GM13976 (cell line): ENCODE measurements around the gene AVEN.

Experiments used
- DNase-seq: peaks from one replicate; pipeline ENCODE4 v3.0.0; 2012; ENCODE audit warnings: low spot score
- in situ Hi-C: fragments of 300-500 bp; cut with MboI; formaldehyde crosslinking; loops from one replicate; pipeline ENCODE4 v1.12.0; 2022; ENCODE audit warnings: low sequenced_read_pairs, mixed read lengths, inconsistent platforms; ENCODE audit not compliant: unreplicated experiment
- TF ChIP-seq, protein P1 (sequence below): IDR thresholded peaks from 2 replicates; pipeline ENCODE4 v1.5.1; 2012; ENCODE audit warnings: borderline replicate concordance, mild to moderate bottlenecking; ENCODE audit not compliant: insufficient read depth; ENCODE audit errors: extremely low read depth, missing control alignments, control extremely low read depth

AVEN gene

DNA sequence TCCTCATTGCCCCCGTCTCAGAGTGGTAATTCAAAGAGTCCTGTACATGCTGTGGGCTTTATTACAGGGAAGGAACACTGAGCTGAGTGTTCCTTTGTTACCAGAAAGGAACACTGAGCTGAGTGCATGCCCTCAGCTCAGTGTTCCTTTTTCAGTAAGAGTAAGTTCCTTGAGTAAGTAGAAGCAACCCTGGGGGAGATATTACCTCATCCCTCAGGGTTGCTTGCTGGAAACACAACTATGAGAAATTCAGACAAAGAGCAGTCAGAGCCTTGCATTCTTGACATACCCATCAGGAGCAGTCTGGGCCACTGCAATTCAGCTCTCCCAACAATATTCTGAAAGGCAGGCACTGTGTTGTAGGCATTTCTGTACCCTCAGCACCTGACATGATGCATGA lies 53.7 kb downstream of the AVEN start:
- in situ Hi-C loops, result loop anchor here (25.0 kb wide), 1 partner anchor 673 kb away; the partner anchor contains the start of gene RYR3

DNA sequence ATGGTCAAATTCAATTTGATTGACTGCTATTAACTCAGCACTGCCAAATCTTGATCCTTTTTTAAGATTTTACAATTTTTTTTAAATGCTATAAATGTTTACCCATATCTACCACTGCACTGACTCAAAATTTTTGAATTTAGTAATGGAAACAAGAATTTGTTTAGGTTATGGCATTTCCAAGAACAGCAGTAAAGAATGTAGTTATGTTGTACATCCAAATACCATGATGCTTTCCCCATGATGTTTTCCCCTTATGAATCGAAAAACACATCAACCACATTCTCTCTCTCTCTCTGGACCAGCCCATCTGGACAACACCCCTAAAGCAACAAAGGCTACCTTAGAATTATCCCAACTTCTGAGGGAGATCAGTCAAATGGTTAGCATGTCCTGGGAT lies 56.5 kb downstream of the AVEN start:
- in situ Hi-C loops, result loop anchor here (25.0 kb wide), 1 partner anchor 670 kb away; the partner anchor contains the start of gene RYR3
- TF ChIP-seq, protein P1, sequence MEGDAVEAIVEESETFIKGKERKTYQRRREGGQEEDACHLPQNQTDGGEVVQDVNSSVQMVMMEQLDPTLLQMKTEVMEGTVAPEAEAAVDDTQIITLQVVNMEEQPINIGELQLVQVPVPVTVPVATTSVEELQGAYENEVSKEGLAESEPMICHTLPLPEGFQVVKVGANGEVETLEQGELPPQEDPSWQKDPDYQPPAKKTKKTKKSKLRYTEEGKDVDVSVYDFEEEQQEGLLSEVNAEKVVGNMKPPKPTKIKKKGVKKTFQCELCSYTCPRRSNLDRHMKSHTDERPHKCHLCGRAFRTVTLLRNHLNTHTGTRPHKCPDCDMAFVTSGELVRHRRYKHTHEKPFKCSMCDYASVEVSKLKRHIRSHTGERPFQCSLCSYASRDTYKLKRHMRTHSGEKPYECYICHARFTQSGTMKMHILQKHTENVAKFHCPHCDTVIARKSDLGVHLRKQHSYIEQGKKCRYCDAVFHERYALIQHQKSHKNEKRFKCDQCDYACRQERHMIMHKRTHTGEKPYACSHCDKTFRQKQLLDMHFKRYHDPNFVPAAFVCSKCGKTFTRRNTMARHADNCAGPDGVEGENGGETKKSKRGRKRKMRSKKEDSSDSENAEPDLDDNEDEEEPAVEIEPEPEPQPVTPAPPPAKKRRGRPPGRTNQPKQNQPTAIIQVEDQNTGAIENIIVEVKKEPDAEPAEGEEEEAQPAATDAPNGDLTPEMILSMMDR, result no peak
- DNase-seq, result no peak

More for the DNA sequence above, 53.7 kb downstream of the AVEN start:
- TF ChIP-seq, protein P1, result no peak
- no peak for DNase-seq

DNA sequence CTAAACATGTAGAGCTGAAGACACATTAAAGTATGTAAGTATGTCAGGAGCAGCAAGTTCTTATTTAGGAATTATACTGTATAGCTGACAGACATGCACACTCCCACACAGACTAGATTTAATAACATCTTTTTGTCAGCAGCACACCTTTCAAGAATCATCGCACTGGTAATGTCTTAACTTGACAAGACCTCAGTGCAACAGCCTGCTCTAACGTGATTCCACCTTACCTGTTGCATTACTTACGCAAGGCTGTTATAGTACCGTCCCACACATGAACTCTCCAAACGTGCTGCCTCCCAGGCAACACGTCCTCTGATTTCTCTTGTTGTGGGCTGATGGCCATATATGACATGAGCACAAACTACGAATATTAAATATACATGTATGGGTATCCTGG lies 58.8 kb downstream of the AVEN start:
- TF ChIP-seq, protein P1, result no peak
- in situ Hi-C loops, result loop anchor here (25.0 kb wide), 1 partner anchor 668 kb away; the partner anchor contains the start of gene RYR3
- DNase-seq, result no peak

DNA sequence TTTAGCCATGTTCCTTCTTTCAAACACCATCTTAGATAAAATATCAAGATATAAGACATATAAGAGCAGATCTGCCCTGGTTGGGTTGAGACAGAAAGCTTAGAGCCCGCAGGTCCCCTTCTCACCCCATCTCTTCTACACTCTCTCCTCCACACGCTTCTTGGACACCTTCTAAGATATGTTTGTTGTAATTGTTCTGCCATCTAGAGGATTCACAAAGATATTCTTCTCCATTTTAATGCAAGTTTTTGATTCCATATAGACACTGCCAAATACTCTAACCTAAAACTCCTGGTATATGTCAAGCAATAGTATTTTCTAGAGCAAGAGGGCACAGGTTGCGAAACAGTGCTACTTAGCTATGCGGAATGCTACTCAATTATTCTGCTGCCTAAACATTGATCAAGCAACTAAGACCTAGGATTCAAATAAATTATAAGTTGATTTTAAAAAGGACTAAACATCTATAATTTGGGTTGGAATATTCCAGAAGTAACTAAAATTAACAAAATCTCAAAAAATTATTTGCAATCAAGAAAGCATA lies 63.9 kb downstream of the AVEN start:
- no peak for DNase-seq
- in situ Hi-C loops, result loop anchor here (10.0 to 25.0 kb wide), 2 partner anchors 240 to 663 kb away; partner anchors contain the start of gene RYR3

DNA sequence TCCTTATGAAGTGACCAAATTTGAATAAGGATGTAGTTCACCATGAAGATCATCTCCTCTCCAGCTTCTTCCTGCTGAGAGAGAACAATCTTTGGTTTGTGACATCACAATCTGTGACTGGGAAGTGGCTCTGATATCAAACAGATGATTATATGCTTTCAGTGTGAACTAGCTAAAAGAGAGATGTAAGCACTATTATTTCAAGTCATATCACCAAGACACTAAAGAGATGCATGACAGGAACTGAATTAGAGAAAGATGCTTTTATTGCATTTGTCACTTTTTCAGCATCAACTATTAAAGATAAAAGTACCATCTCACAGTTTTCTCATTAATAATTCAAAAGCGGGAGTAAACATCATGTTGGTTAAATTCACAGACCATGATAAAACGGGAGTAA lies 67.2 kb downstream of the AVEN start:
- no peak for DNase-seq
- in situ Hi-C loops, result loop anchor here (10.0 kb wide), 1 partner anchor 237 kb away; no protein-coding TSS in a partner anchor
- TF ChIP-seq, protein P1, result no peak

More for the DNA sequence above, 63.9 kb downstream of the AVEN start:
- TF ChIP-seq, protein P1, result no peak

DNA sequence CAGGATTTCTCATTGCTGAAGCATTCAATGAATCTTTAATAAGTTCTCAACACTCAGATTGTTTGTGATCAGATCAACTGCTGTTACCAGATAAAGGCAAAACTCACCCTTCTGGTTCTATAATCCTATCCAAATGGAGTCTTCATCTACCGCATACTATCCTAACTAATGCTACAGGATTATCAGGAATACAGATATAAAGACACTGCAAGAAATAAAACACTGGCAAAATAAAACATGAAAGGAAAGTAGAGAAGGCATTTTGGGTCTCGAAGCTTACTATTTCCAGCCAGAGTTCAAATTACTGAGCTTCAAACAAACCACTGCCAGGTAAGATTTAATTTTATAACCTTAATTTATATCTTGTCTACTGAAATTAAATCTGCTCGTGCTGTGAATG lies 70.2 kb downstream of the AVEN start:
- TF ChIP-seq, protein P1, result no peak
- in situ Hi-C loops, result no loop called here
- no peak for DNase-seq
